Measurements from ENCODE around the gene AP2A2.

- TF ChIP-seq PRDM10 (tag by site-specific recombination; IDR thresholded peaks at IDR 0.05) (no peak), ZNF214 (tag by site-specific recombination; IDR thresholded peaks at IDR 0.05; ENCODE audit: borderline replicate concordance) (no peak), SP2 (tag by site-specific recombination; IDR thresholded peaks at IDR 0.05) (no peak), KLF9 (tag by site-specific recombination; IDR thresholded peaks at IDR 0.05; ENCODE audit: low read depth) (no peak), ZBTB7A (tag by site-specific recombination; IDR thresholded peaks at IDR 0.05; ENCODE audit: low read depth) (no peak), ZNF274 (IDR thresholded peaks at IDR 0.05; ENCODE audit: low read length) (no peak), ZNF274 (tag by site-specific recombination; IDR thresholded peaks at IDR 0.05; ENCODE audit: borderline replicate concordance) (no peak), ELK4 (IDR thresholded peaks at IDR 0.05; ENCODE audit: borderline replicate concordance, low read depth, low read length) (no peak), SP7 (tag by site-specific recombination; IDR thresholded peaks at IDR 0.05) (no peak), ZNF24 (tag by site-specific recombination; IDR thresholded peaks at IDR 0.05) (no peak), ZNF350 (tag by site-specific recombination; IDR thresholded peaks at IDR 0.05) (no peak), ZFP41 (tag by site-specific recombination; IDR thresholded peaks at IDR 0.05; ENCODE audit: borderline replicate concordance) (no peak), ZNF558 (tag by site-specific recombination; IDR thresholded peaks at IDR 0.05) (no peak), SALL2 (tag by site-specific recombination; IDR thresholded peaks at IDR 0.05; ENCODE audit: borderline replicate concordance) (no peak), REPIN1 (tag by site-specific recombination; IDR thresholded peaks at IDR 0.05; ENCODE audit: low read depth) (no peak)
These were observed 53.1 kb downstream of the AP2A2 start for GRCh38 chr11:978781-979180.
